HG02798 (cell line): Measurements from ENCODE around the gene SLC9A8.

Experiments
- ATAC-seq: cut with Tn5 transposase; IDR thresholded peaks from one replicate; pipeline ENCODE4 v1.9.1; 2021; ENCODE audit warnings: mild to moderate bottlenecking; ENCODE audit not compliant: unreplicated experiment, poor library complexity

Gene SLC9A8

DNA sequence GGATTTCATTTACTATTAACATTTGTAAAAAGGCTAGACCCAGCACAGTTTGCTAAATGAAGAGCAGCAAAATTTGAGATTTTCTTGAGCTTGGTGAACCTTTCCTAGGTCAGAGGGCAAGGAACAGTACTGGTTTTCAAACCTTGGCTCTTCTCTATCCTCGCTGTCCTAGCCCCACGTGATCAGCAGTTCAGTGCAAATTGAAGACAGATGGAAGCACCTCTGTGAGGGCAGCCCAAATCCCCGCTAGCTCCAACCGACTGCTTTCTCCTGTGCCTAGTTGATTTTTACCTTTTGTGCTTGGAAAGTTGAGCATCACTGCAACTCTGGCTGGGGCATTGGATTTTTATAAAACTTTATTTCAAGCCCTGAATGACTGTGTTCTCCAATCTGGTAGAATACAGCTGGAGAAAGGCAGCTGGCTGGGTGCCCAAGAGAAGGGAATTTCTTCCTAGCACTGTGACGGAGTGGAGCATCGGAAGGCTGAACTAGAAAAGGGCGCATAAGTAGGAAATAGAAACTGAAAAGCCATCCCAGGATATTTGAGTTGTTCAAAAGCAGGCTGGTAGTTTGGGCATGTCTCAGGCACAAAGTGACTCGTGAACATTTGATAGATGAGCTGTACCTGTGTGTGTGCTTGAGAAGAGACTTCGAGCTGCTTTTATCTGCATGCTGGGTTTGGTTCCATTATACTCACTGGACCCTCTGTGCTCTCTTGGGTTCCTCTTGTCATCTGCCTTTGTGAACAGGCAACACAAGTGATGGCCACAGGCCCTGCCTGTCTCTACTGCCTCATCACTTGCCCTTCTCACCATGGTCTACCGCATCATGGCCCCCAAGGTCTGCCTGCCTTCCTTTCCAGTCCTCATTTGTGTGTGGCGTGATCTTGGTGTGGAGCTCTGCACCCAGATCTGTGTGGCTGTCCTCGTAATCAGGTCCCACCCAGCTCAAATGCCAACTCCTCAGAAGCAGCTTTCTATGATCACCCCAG lies 125.8 kb downstream of the SLC9A8 start:
- ATAC-seq, result no peak

DNA sequence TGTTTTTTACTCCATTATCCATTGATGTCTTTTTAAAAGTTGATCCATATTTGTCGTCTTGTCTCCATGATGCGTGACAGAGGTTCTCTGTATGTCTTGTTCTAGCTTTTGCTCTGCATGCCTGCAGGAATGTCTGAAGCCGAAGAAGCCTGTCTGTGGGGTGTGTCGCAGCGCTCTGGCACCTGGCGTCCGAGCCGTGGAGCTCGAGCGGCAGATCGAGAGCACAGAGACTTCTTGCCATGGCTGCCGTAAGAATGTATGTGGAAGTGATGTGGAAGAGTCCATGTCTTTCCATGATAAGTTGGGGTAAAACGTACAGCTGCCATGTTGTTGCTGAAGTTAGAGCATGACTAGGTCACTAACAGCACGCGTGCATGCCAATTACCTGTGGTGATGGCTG lies 128.8 kb downstream of the SLC9A8 start:
- no peak for ATAC-seq
